Uterus (tissue), 2 donors: Measurements from ENCODE around the gene USF1.

Experiments used
- CTCF ChIP-seq, 4 experiments: fragments of 200-600 bp in 2 of 4; fragments of 450-650 bp in 2 of 4; sonication (generic) in 2 of 4; IDR thresholded peaks; one replicate each; pipeline ENCODE4 v1.5.1; 2016 to 2019; ENCODE audit warnings: antibody characterized with exemption in 4 of 4, mild to moderate bottlenecking in 2 of 4, moderate library complexity in 1 of 4
- POLR2A ChIP-seq, 2 donors: fragments of 450-650 bp; IDR thresholded peaks; one replicate each; pipeline ENCODE4 v1.6.1; 2016; ENCODE audit warnings: antibody characterized with exemption in 2 of 2, mild to moderate bottlenecking in 1 of 2, moderate library complexity in 1 of 2

GRCh38 chr1:160997323-160998038, 48.3 kb downstream of the USF1 start:
- TF ChIP-seq CTCF (IDR thresholded peaks at IDR 0.05) = peak in 3 of 4 experiments; percentile 21 to 59 (median 21)
- TF ChIP-seq POLR2A (IDR thresholded peaks at IDR 0.05) = no peak
